HG03280 (cell line): Measurements from ENCODE around the gene KISS1R.

ENCODE experiments used
- ATAC-seq: cut with Tn5 transposase; IDR thresholded peaks from one replicate; pipeline ENCODE4 v1.9.1; 2021; ENCODE audit warnings: mild to moderate bottlenecking, moderate library complexity; ENCODE audit not compliant: unreplicated experiment

Gene KISS1R

DNA sequence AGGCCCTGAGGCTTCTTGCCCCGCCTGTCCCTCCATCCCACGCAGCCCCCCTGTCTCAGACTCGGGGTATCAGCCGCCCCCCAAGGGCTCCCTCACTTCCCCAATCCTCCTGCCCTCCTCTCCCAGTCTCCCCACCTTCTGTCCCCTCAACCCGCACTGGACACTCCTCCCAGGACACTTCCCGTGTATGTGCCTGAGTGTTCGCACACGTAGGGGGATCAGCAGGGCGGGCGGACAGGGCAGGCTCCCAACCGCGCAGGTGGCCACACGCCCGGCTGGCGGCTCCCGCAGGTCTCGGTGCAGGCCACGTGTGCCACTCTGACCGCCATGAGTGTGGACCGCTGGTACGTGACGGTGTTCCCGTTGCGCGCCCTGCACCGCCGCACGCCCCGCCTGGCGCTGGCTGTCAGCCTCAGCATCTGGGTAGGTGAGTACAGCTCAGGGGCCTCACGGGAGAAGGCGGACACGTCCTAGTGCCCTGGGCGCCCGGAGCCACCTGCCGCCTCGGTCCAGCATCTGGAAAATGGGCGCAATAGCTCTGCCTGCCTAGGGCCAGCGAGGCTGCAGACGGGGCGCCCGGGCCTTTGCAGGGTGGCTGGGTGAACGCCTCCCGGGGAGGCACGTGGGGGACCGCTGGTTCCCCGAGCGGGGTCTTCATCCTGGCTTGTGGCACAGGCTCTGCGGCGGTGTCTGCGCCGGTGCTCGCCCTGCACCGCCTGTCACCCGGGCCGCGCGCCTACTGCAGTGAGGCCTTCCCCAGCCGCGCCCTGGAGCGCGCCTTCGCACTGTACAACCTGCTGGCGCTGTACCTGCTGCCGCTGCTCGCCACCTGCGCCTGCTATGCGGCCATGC, 2.3 kb downstream of the KISS1R start:
- ATAC-seq: no peak

GRCh38 chr19:920051-920864, 3.1 kb downstream of the KISS1R start:
- no peak for ATAC-seq

GRCh38 chr19:924553-925086, 7.5 kb downstream of the KISS1R start:
- ATAC-seq: no peak

DNA sequence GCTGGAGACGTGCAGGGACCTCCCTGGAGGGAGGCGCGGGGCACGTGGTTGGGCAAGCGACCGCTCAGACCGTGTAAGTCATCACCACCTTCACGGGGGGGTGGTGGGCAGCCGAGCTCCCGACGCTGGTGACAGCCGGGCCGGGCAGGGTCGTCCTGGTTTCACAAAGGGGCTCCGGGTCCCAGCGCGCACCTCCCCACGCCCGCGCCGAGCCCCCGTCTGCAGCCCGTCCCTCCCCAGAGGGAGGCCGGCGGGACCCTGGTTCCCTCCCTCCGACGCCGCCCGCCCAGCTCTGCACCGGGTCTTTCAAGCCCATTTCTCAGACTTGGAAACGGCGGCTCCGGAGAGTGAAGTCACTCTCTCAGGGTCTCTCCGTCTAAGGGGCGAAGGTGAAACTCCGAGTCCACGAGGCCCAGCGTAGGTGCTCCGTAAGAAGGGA, 8.0 kb downstream of the KISS1R start:
- ATAC-seq: peak; percentile 43

- ATAC-seq: peak; percentile 63
Measured at GRCh38 chr19:925526-926322, 8.6 kb downstream of the KISS1R start, which contains the start of gene ARID3A. TSS of gene ARID3A (plus strand) at chr19:926035. CDS start at chr19:929529, 3,494 bp downstream.

- no peak for ATAC-seq
Measured at GRCh38 chr19:926323-926588, 9.1 kb downstream of the KISS1R start.

DNA sequence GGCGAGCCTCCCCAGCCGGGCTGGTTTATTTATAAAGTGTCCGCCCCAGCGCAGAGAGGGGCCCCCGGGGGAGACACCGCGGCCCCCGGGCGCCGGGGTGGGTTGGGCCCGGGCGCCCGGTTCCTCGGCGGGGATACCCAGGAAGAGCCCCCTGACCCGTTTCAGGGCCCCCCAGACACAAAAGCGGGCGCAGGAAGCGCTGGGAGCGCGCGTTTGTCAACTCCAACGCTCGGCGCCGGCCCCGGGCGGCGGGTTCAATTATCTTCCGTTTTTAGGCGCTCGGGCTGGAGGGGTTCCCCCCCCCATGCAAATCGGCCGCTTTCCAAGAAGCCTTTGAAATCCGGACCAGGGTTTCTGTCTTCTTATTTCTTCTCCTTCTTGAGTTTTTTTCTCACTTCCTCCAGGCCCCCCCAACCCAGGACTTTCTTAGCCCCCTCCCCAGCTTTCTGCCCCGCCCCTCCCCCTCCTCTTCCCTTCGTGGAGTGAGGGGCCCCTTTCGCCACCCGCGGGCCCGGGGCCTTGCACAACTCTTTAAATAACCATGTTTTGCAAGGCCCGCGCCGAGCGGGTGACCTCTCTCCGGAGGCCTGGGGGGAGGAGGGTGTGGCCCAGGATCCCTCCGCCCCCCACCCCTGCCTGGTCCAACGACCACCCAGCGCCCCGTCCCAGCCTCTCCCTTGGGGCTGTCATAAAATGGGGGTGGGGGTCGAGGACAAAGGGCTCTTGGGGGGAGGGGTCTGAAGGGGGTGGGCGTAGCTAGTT, 9.6 kb downstream of the KISS1R start:
- ATAC-seq: no peak

DNA sequence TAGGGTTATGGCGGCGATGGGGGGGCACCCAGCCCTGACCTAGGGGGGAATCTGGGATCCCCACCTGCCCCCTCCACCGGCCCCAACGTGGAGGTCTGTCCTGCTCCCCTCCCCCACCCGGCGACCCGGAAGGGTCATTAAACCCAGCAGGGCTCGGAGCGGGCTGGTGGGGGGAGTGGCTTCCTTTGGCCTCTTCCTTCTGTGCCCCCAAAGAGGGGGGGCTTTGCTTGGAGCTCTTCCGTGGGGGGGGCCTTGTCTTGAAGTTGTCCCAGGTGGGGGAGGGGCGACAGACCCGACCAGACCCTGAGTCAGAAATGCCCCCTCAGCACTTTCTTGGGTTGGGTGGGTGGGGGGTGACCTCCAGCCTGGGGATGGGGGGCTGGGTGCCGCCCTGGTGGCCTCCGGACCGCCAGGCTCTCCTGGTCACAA, 10.2 kb downstream of the KISS1R start:
- no peak for ATAC-seq

DNA sequence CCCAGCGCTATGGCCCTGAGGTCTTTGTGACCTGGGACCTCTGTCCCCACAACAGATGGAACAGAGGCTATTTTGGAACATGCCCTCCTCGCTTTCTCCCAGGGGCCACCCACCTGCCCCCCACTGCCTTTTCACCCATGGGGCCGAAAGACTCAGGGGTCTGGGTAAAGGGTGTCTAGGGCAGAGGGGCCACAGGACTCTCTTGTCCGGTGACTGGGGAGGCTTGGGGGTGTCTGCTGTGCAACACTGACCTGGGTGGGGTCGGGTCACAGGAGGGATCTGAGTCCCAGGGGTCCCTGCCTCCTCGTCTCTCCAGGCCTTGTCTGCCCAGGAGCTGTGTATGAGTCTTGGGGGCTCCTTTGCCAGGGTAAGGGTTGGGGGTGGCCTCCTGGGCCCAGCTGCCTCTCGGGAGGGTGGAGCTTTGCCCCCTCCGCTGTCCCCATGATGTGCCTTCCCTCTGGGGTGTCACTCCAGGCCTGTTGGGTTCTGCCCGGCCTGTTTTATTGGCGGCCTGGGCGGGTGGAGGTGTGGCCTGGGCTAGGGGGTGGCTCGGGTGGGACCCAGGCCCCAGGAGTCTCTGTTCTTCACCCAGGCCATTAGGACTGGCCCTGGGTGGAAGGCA, 10.8 kb downstream of the KISS1R start:
- no peak for ATAC-seq

DNA sequence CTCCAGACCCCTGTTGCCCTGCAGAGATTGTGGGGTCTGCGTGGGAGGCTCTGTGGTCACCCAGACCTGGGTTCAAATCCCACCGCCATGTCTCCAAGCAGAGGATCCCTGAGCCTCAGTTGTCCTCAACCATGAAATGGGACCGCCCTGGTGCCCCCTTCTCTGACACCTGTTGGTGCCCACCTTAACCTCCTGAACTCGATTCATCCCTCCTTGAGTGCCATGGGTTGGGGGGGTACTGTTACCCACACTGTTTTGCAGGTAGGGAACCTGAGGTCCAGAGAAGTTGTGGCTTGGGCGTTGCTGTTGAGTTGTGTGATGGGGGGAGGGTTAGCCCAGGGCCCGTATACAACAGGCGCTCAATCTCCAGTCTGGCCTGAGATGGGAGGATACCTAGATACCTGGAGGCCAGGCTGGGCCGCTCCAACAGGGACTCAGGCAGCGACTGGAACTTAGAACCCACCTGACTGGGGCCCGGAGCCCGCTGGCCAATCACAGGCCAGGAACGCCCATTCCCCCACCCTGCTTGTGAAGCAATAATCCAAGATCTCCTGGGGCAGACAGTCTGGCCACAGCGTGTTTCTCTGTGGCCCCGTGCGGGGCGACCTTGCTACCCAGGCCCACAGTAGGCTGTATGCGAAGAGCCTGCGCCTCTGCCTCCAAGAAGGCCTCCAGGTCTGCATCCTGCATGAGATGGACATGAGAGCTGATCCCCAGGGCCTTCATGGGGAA, 11.5 kb downstream of the KISS1R start:
- ATAC-seq: no peak

DNA sequence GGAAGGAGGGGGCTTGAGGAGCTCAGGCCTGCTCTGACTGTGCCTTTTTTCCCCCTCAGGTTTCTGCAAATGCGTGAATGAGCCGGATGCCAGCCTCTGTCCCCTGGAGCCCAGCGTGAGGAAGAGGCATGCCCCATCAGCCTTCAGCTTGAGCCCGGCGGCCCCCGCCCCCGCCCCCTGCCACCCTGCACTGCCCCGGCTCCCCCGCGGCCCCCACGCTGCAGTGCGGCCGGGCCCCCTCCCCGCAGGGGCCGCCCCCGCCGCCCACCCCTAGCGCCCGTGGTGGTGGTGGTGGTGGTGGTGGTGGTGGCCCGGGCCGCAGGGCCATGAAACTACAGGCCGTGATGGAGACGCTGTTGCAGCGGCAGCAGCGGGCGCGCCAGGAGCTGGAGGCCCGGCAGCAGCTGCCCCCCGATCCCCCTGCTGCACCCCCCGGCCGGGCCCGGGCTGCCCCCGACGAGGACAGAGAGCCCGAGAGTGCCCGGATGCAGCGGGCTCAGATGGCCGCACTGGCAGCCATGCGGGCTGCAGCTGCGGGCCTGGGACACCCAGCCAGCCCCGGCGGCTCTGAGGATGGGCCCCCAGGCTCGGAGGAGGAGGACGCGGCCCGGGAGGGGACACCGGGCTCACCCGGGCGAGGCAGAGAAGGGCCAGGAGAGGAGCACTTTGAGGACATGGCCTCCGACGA, 12.2 kb downstream of the KISS1R start:
- no peak for ATAC-seq

DNA sequence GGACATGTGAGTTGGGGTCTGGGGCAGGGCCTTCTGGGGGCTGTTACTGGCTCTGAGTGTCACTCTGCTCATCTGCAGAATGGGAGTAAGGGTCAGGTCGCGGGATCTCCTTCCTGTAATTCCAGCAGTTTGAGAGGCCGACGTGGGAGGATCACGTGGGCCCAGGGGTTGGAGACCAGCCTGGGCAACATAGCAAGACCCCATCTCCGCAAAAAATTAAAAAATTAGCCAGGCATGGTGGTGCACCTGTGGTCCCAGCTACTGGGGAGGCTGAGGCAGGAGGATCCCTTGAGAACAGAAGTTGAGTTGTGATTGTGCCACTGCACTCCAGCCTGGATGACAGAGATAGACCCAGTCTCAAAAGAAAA, 12.7 kb downstream of the KISS1R start:
- no peak for ATAC-seq

DNA sequence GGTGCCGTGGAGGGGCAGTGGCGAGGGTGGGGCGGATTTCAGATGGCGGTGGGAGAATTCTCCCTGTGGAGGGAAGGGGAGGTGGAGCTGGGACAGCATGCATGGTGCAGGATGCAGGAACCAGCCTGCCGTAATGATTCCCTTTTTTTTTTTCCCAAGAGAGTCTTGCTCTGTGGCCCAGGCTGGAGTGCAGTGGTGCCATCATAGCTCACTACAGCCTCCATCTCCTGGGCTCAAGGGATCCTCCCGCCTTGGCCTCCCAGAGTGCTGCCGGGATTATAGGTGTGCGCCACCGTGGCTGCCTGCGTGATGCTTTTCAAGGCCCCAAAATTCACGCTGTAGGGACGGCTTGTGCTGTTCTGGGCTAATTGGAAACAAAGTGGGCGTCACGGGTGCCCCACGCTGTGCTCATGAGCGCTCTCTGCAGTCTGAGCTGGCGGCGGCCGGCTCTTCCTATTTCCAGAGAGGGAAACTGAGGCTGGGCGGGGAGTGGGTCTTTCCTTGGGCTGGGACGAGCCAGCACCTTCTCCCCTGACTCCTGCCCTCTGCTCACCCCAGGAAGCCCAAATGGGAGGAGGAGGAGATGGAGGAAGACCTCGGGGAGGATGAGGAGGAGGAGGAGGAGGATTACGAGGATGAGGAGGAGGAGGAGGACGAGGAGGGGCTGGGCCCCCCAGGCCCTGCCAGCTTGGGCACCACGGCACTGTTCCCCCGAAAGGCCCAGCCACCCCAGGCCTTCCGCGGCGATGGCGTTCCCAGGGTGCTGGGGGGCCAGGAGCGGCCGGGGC, 14.9 kb downstream of the KISS1R start:
- ATAC-seq: no peak

DNA sequence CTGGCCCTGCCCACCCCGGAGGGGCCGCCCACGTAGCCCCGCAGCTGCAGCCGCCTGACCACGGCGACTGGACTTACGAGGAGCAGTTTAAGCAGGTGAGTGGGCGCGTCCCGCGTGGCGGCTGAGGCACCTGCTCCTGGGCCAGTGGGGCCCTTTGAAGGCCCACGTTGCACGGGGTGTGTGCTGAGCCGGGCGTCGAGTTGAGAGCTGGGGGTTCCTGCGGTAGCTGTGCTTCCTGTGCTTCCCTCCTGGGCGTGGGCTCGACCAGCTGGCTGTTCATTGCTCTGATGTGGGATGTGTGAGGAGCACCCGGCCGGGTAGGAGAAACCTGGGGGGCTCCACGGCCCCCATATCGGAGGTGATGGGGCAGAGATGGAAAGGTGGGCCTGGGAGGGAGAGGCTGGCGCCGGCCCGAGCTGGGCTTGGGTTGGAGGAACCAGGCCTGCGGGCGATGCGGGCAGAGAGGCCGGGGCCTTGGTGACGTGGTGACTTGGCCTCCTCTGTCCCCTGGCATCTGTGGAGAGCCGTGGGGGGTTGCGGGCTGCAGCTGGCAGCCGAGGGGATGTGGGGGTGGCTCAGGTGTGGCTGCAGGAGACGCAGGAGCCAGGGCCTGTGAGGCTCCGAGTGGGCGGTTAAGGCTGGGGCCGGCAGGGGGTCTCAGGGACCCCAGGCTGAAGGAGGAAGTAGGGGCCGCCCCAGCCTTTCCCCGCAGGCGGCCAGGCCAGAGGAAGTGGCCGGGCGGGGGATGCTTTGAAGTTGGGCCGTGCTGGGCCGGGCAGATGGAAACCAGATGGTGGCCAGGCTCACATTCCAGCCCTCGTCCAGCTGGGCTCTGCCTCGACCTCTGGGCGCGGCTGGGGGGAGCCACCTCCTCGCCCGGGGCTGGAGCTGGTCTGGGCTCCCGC, 15.8 kb downstream of the KISS1R start:
- no peak for ATAC-seq

GRCh38 chr19:933553-933882, 16.4 kb downstream of the KISS1R start:
- no peak for ATAC-seq

GRCh38 chr19:934197-934840, 17.2 kb downstream of the KISS1R start:
- ATAC-seq: no peak
